Measurements from ENCODE around the gene EFHC1.

EFHC1 gene

DNA sequence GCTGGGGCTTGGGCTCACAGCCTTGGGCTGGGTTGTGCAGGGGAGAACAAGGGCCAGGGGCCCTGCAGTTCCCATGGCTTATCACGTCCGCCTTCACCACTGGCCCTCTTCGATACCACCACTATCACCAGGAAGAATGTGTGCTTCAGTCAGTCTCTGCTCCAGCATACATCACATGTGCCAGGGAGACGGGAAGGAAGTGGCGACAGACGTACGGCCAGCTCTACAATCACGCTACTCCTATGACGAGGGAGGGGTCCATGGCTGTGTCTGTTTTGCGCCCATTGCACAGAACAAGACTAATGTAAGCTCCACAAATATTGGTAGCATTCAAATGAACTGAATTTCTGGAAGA lies 84.6 kb downstream of the EFHC1 start:
- DNase-seq: no peak

DNA sequence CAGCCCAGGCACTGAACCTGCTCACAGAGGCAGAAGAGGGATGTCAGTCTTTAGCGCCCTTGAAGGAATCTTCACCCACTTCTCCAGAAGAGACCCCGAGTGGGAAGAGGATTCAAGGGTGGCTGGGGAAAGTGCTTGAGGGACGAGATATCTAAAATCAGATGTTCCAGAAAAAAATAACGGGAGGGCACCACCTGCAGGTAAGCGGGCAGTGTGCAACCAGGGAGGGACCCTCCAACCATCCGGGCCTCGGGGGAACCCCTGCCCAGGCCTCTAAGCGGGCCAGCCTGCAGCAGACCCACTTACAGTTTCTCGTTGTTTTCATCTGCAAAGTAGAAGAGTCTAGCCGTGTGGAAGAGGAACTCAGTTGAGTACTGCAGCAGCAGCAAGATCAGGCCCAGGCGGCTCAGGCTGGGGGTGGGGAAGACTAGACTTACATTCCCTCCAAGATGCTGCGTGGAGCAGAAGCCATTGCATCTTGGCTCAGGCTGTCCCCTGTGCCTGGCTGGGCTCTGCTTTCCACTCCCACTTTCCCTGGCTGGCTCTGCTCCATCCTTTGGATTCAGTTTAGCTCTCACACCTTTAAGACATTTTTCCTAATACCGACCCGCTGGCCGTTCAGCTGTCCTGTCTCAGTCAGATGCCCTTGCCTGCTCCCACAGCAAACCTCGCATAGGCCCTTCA lies 85.7 kb downstream of the EFHC1 start:
- DNase-seq: no peak

DNA sequence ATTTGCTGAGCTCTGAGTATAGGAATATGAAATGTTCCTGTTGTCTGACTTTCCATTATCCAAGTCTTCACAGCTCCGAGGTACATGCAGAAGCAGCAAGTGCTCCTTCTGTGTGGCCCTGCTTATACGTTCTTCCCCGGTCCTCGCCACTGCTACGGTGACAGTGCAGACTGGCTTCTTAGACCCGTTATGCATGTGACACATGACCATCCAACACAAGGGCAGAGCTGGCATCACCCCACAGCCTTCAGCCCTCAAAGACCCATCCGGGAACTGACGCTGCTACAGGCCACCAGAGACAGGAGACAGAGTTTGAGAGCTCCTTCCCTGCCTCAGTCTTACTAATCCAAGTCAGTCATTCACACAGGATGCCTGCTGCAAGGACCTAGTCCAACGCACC lies 86.3 kb downstream of the EFHC1 start:
- DNase-seq: no peak

DNA sequence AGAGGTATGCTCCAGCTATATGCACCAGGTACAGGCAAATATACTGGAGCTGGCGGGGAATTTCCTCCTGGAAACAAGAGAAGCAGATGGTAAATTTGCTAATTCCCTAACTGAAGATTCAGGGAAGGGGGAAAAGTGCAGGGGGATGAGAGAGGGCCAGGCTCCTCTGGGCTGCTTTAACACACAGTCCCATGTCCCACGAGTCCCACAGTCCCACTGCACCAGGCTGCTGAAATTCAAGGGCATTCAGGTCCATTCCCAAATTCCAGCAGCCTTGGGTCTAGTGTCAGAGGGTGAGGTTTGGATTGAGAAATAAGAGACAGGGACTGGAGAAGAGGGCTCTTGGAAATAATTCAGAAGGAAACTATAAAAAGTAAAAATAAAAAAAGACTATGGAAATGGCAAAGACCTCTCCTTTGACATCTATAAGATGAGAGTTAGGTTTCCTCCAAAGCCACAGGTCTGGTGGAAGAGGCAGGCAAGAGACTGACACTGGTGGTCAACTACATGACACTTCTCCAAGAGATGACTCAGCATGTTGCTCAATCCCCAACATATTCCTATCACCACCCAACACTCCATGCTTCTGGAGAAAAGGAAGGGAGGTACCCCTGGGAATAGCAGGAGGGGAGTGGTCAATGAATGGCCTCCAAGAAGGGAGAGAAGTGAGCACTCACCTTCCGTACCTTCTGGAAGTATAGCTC lies 87.6 kb downstream of the EFHC1 start:
- peak in 1 of 3 donors; percentile 12 for DNase-seq

DNA sequence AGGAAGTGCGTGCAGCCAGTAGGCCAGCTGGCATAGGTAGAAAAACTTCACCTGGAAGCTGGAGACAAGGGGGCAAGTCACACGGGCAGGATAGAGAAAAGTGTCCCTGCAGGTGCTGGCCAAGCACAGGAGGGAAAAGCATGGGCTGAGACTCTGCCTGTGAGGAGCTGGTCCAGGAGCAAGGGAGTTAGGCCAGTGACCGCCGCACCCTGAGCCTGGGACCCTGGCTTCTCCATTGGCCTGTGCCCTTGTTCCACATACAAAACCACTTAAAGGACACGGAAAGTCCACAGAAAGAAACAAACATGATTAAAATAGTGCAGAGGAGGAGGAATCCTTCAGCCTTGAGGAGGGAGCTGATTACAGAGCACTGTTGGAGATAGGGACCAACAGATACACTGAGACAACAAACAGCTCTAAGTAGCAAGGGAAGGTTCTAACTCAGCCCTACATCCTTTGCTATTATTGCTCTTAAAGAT lies 88.2 kb downstream of the EFHC1 start:
- DNase-seq: no peak

DNA sequence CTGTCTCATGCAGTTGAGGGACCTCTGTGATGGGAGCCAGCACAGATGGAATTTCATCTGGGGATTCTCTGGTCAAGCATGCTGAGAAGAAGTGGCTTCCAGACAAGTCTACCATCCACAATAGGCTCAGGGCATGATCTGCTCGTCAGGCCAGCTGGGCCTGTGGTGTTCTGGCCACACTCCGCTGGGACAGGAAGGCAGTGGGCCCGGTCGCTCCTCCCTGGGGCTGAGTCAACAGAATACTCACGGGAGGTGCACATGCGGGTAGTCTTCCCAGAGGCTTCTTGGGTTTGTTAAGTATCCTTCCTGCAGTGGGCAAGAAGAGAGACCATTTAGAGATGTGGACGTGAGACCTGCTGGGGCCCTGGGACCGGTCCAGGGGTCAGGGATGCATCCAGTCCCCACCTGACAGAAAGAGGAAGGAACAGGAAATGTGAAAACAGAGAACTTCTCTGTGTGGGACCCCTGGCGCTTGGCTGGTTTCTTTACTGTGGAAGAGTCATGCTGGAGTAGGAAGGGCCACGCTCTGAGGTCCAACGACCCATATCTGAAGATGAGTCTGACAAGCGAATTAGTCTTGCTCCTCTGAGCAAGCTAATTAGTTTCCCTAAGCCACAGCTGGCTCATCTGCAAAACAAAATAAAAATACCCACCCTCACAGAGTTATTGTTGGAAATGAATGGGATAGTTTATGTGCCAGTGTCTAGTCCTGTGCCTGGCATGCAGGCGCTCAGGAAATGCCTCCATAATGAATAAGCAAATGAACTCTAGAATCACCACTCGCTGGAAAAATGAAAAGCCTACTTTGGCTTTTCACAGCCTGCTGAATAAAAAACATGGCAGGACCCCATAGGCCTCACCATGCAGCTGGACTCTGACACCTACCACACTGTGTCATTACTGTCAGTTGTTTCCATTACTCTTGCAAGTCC lies 89.4 kb downstream of the EFHC1 start:
- DNase-seq: no peak

DNA sequence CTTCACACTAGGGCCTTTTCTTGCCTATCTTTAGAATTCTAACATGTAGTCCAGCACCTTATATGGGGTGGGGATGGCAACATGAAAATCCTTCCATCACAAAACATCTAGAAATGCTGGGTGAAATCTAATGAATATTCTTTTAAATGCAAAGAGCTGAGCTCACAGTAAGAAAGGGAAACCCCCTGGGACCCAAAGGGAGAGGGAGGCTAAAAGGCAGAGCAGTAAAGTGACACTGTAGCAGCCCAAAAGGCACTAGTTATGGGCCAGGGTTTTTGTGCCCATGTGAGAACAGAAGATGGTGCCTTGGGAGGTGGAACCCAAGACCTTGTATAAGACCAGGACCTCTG lies 90.0 kb downstream of the EFHC1 start:
- no peak for DNase-seq

DNA sequence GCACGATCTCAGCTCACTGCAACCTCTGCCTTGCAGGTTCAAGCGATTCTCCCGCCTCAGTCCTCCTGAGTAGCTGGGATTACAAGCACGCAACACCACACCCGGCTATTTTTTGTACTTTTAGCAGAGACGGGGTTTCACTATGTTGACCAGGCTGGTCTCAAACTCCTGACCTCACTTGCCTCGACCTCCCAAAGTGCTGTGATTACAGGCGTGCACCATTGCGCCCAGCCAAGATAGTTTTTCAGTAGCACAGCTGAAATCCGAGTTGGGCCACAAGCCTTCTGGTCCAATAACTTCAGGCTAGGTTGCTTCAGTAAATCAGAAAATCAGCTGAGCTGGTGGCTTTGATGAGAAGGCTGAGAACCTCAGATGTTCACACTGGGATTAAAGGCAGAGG lies 91.0 kb downstream of the EFHC1 start:
- no peak for DNase-seq

DNA sequence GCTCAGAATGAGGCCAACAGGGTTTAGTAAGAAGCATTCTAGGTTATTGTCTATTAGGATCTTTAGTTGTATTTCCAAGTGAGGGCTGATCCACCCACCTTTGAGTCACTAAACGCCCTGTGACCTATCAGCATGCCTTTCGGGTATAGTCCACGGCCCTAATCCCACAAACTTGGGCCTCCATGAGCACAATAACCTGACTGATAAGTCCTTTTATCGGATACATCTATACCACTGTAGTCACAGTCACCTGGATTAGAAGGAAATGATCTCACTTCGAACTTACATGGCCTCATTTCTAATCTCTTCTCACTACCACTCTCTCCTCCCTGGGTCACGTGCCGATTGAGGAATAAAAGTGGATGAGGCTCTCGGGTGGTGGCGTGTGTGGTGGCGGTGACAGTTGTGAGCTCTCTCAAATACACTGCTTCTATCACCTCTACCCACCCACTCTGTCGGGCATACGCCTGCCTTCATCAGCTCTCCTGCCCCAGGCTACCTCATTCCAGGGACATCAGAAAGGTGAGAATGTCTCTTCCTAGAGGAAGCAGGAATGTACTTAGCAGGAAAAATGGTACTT lies 91.5 kb downstream of the EFHC1 start:
- no peak for DNase-seq

DNA sequence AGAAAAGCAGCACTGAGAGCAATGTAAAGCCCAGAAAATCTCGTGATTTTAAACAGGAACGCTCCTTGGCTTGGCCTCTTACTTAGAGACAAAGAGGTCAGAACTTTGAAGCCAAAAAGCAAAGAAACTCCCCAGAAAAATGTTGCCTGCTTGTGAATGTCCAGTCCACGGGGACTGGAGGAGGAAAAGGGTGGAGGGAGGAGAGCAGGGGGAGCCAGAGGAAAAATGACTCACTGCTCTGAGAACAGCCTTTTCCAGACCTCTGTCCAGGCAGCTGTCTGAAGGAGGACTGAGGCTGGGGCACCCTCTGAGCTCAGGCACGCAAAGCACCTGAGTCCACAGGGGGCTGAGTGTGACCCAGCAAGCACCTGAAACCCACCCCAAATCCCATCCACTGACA lies 92.1 kb downstream of the EFHC1 start:
- DNase-seq: peak in 1 of 3 donors; percentile 24

DNA sequence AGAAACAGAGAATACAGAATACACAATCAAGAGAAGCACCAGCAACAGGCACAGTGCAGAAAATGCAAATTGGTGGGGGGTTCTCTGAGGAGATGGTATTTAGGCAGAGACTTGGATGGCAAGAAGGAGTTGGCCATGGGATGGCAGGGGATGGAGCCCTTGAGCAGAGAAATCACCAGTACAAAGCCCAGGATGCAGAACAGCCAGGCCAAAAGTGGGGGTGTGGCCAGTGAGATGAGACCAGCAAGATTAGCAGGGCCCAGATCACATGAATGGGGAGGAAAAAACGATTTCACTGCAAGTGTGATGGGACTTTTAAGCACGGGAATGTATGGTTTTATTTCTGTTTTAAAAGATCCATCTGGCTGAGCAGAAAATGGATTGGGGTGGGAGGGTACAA lies 93.3 kb downstream of the EFHC1 start:
- DNase-seq: no peak

DNA sequence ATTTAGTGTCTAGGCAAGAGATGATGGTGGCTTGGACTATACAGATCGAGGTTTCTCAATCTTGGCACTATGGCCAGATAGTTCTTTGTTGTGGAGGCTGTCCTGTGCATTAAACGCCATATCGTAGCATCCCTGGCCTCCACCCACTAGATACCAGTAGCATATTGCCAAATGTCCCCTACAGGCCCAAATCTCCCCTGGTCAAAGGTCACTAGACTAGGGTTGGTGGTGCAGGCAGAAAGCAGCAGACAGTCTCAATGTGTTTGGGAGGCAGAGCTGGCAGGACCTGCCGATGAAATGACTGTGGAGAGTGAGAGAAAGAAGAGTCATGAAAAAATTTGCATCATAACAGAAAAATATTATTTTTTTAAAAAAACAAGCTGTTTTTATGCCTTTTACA lies 93.8 kb downstream of the EFHC1 start:
- DNase-seq: no peak

DNA sequence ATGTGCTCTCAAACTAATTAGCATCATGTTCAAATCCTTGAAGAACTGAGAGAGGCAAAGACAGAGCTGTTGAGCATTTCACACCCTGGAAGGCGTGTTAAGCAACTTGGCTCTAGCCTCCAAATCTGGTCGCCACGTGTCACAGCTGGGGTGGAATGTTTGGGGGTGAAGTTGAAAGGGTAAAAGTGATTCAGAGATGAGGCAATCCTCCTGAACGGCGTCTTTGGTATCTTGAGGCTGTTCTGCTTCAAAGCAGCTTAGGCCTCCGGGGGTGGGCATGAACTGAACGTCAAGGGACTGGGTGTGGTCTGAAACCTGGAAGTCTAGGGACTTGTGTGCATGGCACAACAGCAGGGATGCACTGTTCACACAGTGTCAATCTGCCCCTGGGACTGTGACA lies 94.4 kb downstream of the EFHC1 start:
- peak; percentile 70 to 77 (median 75) for DNase-seq

DNA sequence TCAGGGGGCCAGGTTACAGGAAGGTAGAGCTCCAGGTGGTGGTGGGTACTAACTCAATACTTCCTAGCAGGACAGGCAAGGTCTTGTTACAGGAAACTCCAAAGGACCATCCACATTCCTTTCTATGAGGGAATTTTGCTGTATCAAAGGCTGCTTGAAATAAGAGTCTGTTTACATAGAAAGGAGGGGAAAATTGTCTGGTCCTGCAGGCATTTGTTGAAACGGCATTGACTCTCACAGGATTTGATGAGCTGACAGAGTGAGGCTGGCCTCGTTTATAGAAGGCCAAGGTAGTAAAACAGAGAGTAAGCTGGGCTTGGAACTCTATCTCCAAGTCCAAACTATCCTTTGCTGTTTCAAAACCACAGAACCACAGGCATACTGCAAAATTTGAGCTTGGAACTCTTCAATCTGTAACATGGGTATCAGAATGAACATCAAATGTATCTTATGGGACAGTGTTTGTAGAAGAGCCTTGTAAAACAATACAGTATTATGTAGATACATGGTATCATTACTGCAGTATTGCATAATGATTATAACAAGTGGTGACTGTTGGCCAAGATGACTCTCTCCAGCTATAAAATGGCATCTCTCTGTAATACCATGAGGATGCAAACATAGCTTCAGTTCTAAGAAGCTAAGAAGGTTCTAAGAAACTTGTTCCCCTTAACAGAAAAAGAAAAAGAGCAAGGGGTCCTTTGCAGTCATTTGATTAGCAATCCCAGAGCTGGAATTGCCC lies 95.2 kb downstream of the EFHC1 start:
- DNase-seq: no peak

DNA sequence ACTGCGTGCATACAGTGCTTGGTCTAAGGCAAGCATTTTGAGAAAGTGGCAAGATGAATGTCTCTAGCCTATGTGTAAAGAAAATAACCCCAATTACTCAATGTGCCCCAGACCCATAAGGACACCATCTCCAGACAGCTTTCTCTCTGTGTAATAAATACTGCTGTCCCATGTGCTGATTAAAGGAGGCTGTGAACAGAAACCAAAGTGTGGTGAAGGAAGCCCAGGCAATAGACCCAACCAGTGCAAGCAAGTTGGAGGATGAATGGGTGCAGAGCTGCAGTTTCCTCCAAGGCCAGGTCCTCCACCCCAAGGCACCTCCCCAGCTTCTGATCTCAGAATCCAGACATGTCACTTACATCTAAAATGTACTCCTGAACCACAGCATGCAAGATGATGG lies 96.1 kb downstream of the EFHC1 start:
- DNase-seq: no peak

DNA sequence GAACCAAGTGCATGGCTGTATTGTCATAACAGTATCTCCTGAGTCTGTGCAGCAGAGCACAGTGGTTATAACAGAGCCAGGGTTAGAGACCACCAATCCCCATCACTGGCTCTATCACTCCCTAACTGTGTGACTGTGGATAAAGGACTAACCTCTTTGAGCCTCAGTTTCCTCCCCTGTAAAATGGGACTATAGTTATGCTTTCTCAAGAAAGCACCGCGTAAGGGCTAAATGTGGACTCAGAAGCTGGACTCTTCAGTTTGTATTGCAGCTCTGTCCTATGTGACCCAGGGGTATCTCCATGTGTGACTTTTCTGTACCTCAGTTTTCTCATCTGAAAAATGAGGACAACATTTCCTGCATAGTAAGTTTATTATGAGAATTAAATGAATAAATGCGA lies 96.8 kb downstream of the EFHC1 start:
- no peak for DNase-seq

DNA sequence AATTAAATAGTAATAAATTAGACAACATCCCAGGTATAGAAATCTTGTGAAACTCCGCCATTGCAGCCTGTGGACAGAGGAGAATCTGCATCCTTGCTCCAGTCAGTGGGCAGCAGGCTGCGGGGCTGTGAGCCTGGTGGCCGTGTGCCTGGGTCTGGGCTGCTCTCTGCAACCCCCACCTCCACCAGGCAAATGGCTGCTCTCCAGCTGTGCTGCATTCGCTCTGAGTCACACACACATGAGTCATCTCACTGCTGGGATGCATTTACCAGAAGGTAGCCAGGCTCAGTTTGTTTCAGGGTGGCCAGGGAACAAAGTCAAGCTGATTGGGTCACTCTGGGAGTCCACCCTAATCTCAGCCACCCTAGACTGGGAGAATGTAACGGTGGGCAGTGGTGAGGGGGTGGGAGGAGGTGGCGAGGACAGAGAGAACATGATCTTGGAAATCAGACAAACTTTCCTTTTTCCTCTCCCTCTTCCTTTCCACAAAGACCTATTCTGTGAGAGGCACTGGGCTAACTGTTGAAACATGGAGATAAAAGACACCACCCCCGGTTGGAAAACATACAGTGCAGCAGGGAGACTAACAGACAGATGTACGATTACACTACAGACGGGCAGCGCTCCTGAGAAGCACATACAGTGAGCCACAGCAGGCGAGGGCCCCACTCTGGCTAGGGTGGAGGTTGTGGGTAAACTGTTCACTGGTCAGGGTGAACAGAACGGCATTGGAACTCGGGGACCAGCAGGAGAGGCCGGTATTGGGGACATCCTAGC lies 97.5 kb downstream of the EFHC1 start:
- DNase-seq: peak; percentile 68 to 74 (median 69)

DNA sequence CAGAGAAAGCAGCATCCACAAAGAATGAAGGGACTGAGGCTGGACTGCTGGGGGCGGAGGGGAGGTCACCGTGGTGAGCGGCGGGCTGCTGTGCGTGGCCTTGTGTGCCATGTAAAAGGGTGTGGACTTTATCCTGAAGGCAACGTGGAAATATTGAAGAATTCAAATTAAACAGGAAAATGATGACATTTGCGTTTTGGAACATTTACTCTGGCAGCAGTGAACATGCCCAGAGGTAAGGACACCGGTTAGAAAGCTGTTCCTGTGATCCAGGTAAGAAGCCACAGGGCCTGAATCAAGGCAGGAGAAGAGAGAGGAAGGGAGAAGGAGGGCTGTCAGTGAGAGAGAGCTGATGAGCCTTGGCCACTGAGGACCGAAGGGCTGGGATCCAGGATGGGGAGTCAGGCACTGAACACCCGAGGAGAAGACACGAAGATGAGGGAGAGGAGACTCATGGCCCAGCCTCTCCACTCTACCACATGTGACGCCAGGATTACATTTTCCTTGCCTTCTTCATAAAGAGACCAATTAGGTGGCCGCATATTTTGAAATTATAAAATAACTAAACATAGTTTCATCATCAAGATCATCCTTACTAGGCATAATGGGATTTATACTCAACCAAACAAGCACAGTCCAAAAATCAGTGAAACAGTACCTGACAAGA lies 98.3 kb downstream of the EFHC1 start:
- DNase-seq: no peak

DNA sequence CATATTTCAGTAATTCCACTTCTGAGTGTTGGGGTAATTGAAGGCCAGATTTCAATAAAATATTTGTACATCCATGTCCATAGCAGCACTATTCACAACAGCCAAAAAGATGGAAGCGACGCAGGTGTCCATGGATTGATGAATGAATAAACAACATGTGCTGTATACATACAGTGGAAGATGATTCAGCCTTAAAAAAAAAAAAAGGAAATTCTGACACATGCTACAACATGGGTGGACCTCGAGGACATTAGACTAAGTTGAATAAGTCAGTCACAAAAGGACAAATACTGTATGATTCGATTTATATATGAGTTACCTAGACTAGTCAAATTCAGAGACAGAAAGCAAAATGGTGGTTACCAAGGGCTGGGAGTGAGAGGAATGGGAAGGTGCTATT lies 99.5 kb downstream of the EFHC1 start:
- no peak for DNase-seq

DNA sequence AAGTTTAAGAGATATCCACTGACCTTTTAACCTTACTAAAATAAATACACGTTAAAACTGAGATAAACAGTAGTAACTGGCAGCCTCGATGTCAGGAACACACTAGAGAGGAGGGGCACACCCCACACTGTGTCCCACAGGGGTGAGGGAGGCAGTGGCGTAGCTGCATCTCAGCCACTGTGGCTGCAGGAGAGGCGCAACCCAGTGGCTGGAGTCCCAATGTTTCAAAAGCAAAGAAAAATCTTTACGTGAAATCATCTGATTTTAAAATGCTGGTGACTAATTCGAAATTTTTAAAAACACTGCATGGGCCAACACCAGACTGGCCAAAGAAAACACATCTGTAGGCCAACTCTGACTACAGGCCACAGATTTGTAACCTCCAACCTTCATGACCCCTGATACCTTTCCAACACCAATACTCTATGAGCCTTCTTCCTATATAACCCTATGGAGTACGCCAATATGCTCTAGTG lies 102.0 kb downstream of the EFHC1 start:
- DNase-seq: no peak

DNA sequence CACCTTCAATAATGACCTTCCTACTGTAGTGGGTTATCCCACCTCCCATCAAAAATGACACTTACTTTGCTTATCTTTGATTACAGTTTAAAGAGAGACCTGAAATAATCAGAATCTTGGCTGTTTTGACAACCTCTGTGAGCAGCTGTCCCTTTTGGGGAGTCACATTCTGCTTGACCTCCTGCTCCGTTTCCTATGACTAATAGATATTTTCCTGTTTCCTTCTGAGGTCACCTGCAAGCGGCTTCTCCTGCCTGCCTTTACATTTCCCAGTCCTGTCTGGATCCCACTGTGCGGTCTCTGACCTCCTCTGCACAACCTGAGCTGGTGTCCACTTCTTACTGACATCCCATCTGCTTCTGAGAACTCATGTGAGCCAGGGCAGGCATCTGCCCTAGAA lies 102.5 kb downstream of the EFHC1 start:
- DNase-seq: no peak
